HepG2 (cell line): ENCODE results near the gene RARG. TPM values are rescaled to one million over a fixed set of nuclear protein-coding genes. Genes with fewer than 3 reads are reported as not detected.

Experiments
- ARID4A ChIP-seq: sonication (generic); formaldehyde crosslinking; IDR thresholded peaks from 2 replicates; pipeline ENCODE4 v1.5.0; 2020; ENCODE audit warnings: mild to moderate bottlenecking, missing genetic modification reagents, borderline replicate concordance
- DZIP1 ChIP-seq: sonication (generic); formaldehyde crosslinking; IDR thresholded peaks from 2 replicates; pipeline ENCODE4 v1.5.0; 2020; ENCODE audit warnings: mild to moderate bottlenecking, missing genetic modification reagents
- HOXD1 ChIP-seq: sonication (generic); formaldehyde crosslinking; IDR thresholded peaks from 2 replicates; pipeline ENCODE4 v1.5.0; 2020; ENCODE audit warnings: missing genetic modification reagents
- NFIB ChIP-seq: sonication (generic); formaldehyde crosslinking; IDR thresholded peaks from 2 replicates; pipeline ENCODE4 v1.9.0; 2021; ENCODE audit warnings: missing genetic modification reagents, mild to moderate bottlenecking, borderline replicate concordance
- NFIC ChIP-seq: IDR thresholded peaks from 2 replicates; pipeline ENCODE4 v1.6.1; 2012; ENCODE audit warnings: mild to moderate bottlenecking, low read length, inconsistent platforms
- SPEN ChIP-seq: sonication (generic); formaldehyde crosslinking; IDR thresholded peaks from 2 replicates; pipeline ENCODE4 v1.5.1; 2020; ENCODE audit warnings: low read depth, mild to moderate bottlenecking, missing genetic modification reagents
- YEATS4 ChIP-seq: sonication (generic); formaldehyde crosslinking; IDR thresholded peaks from 2 replicates; pipeline ENCODE4 v1.4.0; 2020; ENCODE audit warnings: missing genetic modification reagents, borderline replicate concordance
- ZFP91 ChIP-seq: sonication (generic); formaldehyde crosslinking; IDR thresholded peaks from 2 replicates; pipeline ENCODE4 v1.9.0; 2022; ENCODE audit warnings: missing genetic modification reagents, mild to moderate bottlenecking, borderline replicate concordance
- ZMYM3 ChIP-seq: sonication (generic); formaldehyde crosslinking; IDR thresholded peaks from 2 replicates; pipeline ENCODE4 v1.5.1; 2020; ENCODE audit warnings: mild to moderate bottlenecking, missing genetic modification reagents
- ZNF180 ChIP-seq: sonication (generic); formaldehyde crosslinking; IDR thresholded peaks from 2 replicates; pipeline ENCODE4 v1.4.0; 2020; ENCODE audit warnings: low read depth, missing genetic modification reagents, borderline replicate concordance
- ZNF687 ChIP-seq: sonication (generic); formaldehyde crosslinking; IDR thresholded peaks from 2 replicates; pipeline ENCODE4 v1.5.1; 2020; ENCODE audit warnings: mild to moderate bottlenecking, missing genetic modification reagents, moderate library complexity
- ZNF713 ChIP-seq: sonication (generic); formaldehyde crosslinking; IDR thresholded peaks from 2 replicates; pipeline ENCODE4 v1.4.0; 2020; ENCODE audit warnings: mild to moderate bottlenecking, missing genetic modification reagents
- ZNF788 ChIP-seq: sonication (generic); formaldehyde crosslinking; IDR thresholded peaks from 2 replicates; pipeline ENCODE4 v1.5.0; 2020; ENCODE audit warnings: mild to moderate bottlenecking, missing genetic modification reagents, borderline replicate concordance
- polyA plus RNA-seq, 8 experiments: library from polyadenylated mRNA; depleted of rRNA in 3 of 8; stranded (reverse) in 7 of 8; unstranded in 1 of 8; fragments of >200 nt; fragmentation: Illumina TruSeq in 4 of 8; extraction: Trizol in 4 of 8; gene quantifications; 2 replicates each; pipeline versions ENCODE4 v1.2.1 to v1.2.3, GENCODE V29; 2011 to 2016; ENCODE audit warnings: low read depth in 4 of 8, missing spikeins in 1 of 8, mixed read lengths in 1 of 8; ENCODE audit not compliant: insufficient read depth in 1 of 8
- total RNA-seq, 5 experiments: library from RNA; depleted of rRNA; stranded (reverse); fragments of >200 nt; fragmentation: Illumina TruSeq; extraction: Trizol; gene quantifications; 2 replicates each; pipeline ENCODE4 v1.2.3, GENCODE V29; 2016; ENCODE audit warnings: low read depth in 1 of 5

The RARG gene
- total and polyA plus RNA-seq, 2 of the 13 experiments (the other 11 are each of a cell fraction or from before 2014, with no cell fraction given), result 0.77 to 1.5 TPM

GRCh38 chr12:53219292-53219955, 12.6 kb downstream of the RARG start (continued):
- TF ChIP-seq SPEN (CRISPR knock-in tag) (no peak), ZMYM3 (CRISPR knock-in tag) (0 out of 2 replicates have a peak, but pooled peaks have one; percentile 21), DZIP1 (CRISPR knock-in tag) (peak; percentile 52; the same call in 1 of the 2 replicates), NFIB (CRISPR knock-in tag) (0 out of 2 replicates have a peak, but pooled peaks have one; percentile 31), NFIC (no peak), ZNF713 (CRISPR knock-in tag) (no peak), HOXD1 (CRISPR knock-in tag) (no peak), ARID4A (no peak), ZFP91 (CRISPR knock-in tag) (peak; percentile 98), ZNF687 (CRISPR knock-in tag) (peak; percentile 42), ZNF788 (peak; percentile 25; the same call in 1 of the 2 replicates), ZNF180 (CRISPR knock-in tag) (no peak), YEATS4 (CRISPR knock-in tag) (no peak)
